Measurements from ENCODE around the gene CACHD1. TPM values are rescaled to one million over a fixed set of nuclear protein-coding genes. Genes with fewer than 3 reads are reported as not detected.

Gene CACHD1
- total RNA-seq, 1 donor from 2014 or later: 32.0 TPM

GRCh38 chr1:64685765-64686341, 215.9 kb downstream of the CACHD1 start:
- Histone ChIP-seq H3K9me3 (no peaks in the 10 kb centered on the region), H3K4me1 (peaks cover 20% of the 10 kb centered on the region), H3K36me3 (peaks cover 25% of the 10 kb centered on the region), H3K4me3 (no peak overlapping the region), H3K27me3 (ENCODE audit: low read depth) (no peaks in the 10 kb centered on the region), H3K27ac (no peak overlapping the region)
- ATAC-seq (peak in 1 of 2 donors; percentile 19), DNase-seq (no peak)
- intact Hi-C loops (cut with DNase I): no loop called here
- TF ChIP-seq CTCF (IDR thresholded peaks at IDR 0.05): no peak

- TF ChIP-seq CTCF (IDR thresholded peaks at IDR 0.05): peak; percentile 84
- Histone ChIP-seq H3K4me1 (peaks cover 20% of the 10 kb centered on the region), H3K27ac (no peak overlapping the region), H3K27me3 (ENCODE audit: low read depth) (no peaks in the 10 kb centered on the region), H3K9me3 (no peaks in the 10 kb centered on the region), H3K36me3 (peaks cover 17% of the 10 kb centered on the region), H3K4me3 (no peak overlapping the region)
- DNase-seq (no peak), ATAC-seq (peak; percentile 84 to 88)
- intact Hi-C loops (cut with DNase I): no loop called here
Measured at GRCh38 chr1:64686828-64687724, 217.1 kb downstream of the CACHD1 start.

GRCh38 chr1:64687725-64688327, 217.9 kb downstream of the CACHD1 start:
- ATAC-seq: peak; percentile 44 to 50
- H3K9me3 ChIP-seq: no peaks in the 10 kb centered on the region
- no peak for TF ChIP-seq CTCF (IDR thresholded peaks at IDR 0.05)
- H3K36me3 ChIP-seq: peaks cover 10% of the 10 kb centered on the region
- H3K27me3 ChIP-seq (ENCODE audit: low read depth): no peaks in the 10 kb centered on the region
- no peak overlapping the region for H3K27ac ChIP-seq
- H3K4me1 ChIP-seq: peaks cover 20% of the 10 kb centered on the region
- intact Hi-C loops (cut with DNase I): no loop called here
- no peak overlapping the region for H3K4me3 ChIP-seq
- peak; percentile 66 for DNase-seq

GRCh38 chr1:64691626-64692025, 221.7 kb downstream of the CACHD1 start:
- no peaks in the 10 kb centered on the region for H3K27me3 ChIP-seq (ENCODE audit: low read depth)
- no peak overlapping the region for H3K27ac ChIP-seq
- no peaks in the 10 kb centered on the region for H3K36me3 ChIP-seq
- H3K4me1 ChIP-seq: peaks cover 17% of the 10 kb centered on the region
- H3K4me3 ChIP-seq: no peak overlapping the region
- ATAC-seq: no peak
- H3K9me3 ChIP-seq: no peaks in the 10 kb centered on the region
- no peak for TF ChIP-seq CTCF (IDR thresholded peaks at IDR 0.05)
- DNase-seq: no peak
- intact Hi-C loops (cut with DNase I): no loop called here

GRCh38 chr1:64692911-64693310, 223.0 kb downstream of the CACHD1 start:
- intact Hi-C loops (cut with DNase I): no loop called here
- no peak overlapping the region for H3K4me3 ChIP-seq
- H3K27me3 ChIP-seq (ENCODE audit: low read depth): no peaks in the 10 kb centered on the region
- H3K9me3 ChIP-seq: no peaks in the 10 kb centered on the region
- no peak for TF ChIP-seq CTCF (IDR thresholded peaks at IDR 0.05)
- H3K4me1 ChIP-seq: peaks cover 4% of the 10 kb centered on the region
- ATAC-seq (no peak), DNase-seq (no peak)
- H3K36me3 ChIP-seq: no peaks in the 10 kb centered on the region
- H3K27ac ChIP-seq: no peak overlapping the region
